HG03280 (cell line): ENCODE measurements around the gene TMEM131.
"Not testable (repeated sequence)": the region's sequence is repeated elsewhere in the genome, so short reads cannot be mapped to it uniquely, and the experiment has no call there.

Source experiments
- ATAC-seq: cut with Tn5 transposase; IDR thresholded peaks from one replicate; pipeline ENCODE4 v1.9.1; 2021; ENCODE audit warnings: mild to moderate bottlenecking, moderate library complexity; ENCODE audit not compliant: unreplicated experiment

Gene TMEM131

GRCh38 chr2:97871096-97871780, 124.5 kb downstream of the TMEM131 start:
- no peak for ATAC-seq

- peak; percentile 99 for ATAC-seq
These were observed 125.3 kb downstream of the TMEM131 start for GRCh38 chr2:97870396-97870843.

GRCh38 chr2:97869722-97870346, 125.9 kb downstream of the TMEM131 start:
- ATAC-seq = no peak

DNA sequence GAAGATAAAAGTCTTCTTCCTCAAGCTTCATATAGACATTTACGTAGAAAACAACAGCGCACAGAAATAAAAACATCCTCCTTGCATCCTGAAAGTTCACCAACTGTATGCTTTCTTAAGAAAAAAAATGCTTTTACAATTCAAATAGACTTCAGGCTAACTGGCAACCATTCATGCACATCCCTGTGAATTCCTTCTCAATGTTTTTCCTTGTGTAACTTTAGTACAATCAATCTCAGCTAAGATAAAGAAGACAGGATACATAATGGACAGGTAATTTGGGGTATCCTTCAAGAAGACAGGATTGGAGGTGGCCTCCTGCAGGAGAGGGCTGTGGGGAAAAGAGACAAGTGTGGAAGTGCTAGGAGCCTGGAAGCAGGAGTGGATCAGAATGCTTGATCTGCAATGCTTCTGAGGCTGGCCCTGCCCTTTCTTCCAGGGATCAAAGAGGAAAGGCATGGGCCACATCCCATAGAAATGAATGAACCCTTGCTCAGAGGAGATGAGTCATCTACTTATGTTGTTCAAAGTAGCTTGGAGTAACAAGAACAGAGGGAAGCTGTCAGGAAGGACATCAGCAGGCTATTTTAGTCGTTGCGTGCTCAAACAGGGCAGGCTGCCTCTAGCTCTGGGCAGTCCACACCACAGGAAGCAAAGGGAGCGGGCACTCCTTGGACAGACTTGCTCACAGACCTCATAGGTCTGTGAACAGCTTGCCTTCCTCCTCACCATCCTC, 126.6 kb downstream of the TMEM131 start:
- no peak for ATAC-seq

GRCh38 chr2:97863829-97864228, 131.9 kb downstream of the TMEM131 start:
- ATAC-seq = no peak

- ATAC-seq = no peak
These were observed 134.6 kb downstream of the TMEM131 start for GRCh38 chr2:97861177-97861576.

DNA sequence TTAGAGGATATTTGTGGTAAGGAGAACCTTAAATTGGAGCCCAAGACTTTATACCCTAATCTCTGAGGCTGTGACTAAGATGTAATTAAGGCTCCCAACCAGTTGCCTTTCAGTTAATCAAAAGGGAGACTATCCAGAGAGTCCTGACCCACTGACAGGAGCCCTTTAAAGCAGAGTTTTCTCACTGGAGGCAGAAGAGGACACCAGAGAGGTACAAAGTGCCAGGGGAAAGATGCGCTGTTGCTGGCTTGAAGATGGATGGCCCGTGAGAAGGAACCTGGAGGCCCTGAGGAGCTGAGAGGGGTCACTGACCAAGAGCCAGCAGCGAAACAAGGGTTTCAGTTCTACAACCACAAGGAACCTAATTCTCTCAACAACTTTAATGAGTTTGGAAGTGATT, 137.3 kb downstream of the TMEM131 start:
- ATAC-seq = no peak

DNA sequence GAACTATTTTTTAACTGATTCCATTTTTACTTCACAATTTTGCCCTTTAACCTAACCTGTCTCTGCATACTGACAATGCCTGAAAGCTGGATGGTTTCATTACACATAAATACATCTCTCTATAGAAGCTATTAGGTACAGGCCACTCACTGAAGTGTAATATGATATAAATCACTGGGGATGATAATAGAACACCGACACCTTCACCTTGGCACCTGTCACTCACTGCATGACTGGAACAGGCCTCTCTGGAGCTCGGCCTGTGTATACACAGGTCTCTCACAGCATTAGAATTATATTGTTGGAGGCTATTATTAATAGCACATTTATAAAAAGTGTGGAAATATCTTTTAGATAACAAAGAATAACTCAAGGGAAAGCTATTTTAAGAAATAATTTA, 138.2 kb downstream of the TMEM131 start:
- no peak for ATAC-seq

GRCh38 chr2:97853057-97853456, 142.7 kb downstream of the TMEM131 start:
- ATAC-seq = not testable (repeated sequence)

- ATAC-seq = no peak
These were observed 144.6 kb downstream of the TMEM131 start for GRCh38 chr2:97851172-97851571.

DNA sequence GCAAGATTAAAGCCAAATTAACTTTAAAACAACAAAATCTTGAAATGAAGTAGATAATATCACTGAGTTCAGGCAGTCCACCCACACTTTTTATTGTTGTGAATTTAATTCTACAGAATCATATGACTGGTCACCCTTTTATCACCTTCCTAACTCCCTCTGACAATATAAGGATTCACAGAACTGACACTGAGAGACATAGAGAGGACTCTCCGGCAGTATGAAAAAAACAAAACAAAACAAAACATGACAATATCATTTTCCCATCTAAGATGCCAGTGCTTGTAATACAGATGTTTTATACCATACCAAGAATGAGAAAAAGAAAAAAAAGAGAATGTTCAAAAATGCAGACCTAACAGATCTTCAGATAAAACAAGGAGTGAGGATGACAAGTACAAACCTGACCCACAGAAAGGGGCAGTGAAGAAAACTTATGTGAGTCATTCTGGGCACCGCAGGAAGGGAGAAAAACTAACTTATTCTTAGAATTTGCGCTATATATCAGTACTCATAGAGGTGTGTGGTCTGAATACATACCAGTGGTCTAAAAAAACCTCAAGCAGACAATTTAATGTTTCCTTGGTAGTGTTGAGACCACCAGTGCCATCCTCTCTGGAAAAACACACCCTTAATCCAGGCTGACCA, 145.7 kb downstream of the TMEM131 start:
- ATAC-seq = peak; percentile 70

DNA sequence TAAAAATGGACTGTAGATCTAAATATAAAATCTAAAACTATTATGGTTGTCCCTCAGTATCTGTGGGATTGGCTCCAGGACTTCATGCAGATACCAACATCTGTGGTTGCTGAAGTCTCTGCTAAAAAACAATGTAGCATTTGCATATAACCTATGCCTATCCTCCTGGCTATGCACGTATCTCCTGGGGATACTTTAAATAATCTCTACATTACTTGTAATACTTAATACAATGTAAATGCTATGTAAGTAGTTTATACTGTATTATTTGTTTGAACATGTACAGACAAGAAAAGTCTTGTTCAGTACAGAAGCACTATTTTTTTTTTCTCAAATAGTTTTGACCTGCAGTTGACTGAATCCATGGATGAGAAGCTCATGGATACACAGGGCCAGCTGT, 147.4 kb downstream of the TMEM131 start:
- ATAC-seq = no peak

GRCh38 chr2:97846716-97847115, 149.0 kb downstream of the TMEM131 start:
- ATAC-seq = not testable (repeated sequence)

DNA sequence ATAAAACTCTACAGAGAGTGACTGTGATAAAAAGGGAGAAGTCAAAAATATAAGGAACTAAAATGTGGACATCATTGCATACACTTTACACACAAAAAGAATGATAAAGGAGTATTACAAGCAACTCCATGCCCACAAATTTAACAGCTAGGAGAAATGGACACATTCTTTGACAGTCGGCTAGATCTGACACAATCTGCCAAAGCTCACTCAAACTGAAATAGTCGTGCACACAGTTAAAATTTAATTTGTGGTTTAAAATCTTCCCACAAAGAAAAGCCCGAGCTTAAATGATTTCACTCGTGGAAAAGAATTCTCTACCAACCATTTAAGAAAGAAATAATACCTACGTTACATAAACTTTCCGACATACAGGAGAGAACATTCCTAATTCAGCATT, 149.9 kb downstream of the TMEM131 start:
- no peak for ATAC-seq

GRCh38 chr2:97845133-97845532, 150.6 kb downstream of the TMEM131 start:
- ATAC-seq = no peak

- no peak for ATAC-seq
These were observed 151.4 kb downstream of the TMEM131 start for GRCh38 chr2:97844311-97844859.

DNA sequence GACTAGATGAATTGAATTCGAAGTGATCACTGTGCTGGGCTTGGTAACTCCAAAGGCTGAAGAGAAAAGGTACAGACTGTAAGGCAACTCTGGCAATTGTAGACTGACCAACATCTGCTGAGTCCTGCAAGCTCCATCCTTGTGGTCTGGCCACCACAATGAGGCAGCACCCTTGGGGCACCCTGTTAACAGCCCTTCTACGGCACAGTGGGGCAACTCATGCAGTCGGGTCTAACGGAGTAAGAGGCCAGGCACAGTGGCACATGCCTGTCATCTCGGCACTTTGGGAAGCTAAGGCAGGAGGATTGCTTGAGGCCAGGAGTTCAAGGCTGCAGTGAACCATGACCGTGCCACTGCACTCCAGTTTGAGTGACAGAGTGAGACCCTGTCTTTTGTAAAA, 155.6 kb downstream of the TMEM131 start:
- no peak for ATAC-seq

- ATAC-seq = no peak
These were observed 161.1 kb downstream of the TMEM131 start for GRCh38 chr2:97834610-97835009.

DNA sequence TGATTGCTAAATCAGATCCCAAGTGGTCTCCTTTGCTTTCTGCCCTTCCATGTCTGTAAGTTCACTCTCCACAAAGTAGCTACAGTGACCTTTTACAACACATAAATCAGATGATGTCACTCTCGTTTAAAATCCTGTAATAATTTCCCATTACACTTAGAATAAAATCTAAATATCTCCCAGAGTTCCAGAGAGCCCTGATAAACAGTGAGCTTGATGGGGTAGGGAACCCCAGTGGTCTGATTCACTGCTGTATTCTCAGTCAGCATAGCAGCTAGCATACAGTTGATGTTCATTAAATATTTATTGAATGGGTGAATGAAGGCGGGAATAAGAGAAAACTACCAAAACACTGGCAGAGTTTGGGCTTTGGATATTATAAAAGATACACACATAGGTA, 164.6 kb downstream of the TMEM131 start:
- no peak for ATAC-seq

DNA sequence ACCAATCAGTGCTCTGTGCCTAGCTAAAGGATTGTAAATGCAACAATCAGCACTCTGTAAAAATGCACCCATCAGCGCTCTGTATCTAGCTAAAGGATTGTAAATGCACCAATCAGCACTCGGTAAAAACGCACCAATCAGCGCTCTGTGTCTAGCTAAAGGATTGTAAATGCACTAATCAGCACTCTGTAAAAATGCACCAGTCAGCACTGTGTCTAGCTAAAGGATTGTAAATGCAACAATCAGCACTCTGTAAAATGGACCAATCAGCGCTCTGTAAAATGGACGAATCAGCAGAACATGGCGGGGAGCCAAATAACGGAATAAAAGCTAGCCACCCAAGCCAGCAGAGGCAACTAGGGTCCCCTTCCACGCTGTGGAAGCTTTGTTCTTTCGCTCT, 166.5 kb downstream of the TMEM131 start:
- not testable (repeated sequence) for ATAC-seq

DNA sequence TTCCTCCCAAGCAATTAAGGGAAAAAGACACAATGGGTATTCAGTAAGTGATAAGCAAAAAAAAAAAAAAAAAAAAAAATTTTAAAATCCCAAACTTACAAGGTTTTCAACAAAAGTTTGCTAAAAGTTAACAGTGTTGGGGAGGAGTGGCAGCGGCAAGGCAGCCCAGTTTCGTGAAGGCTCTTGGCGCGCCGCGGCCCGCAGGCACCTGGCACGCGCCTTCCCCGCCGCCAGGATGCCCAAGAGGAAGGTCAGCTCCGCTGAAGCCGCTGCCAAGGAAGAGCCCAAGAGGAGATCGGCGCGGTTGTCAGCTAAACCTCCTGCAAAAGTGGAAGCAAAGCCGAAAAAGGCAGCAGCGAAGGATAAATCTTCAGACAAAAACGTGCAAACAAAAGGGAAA, 168.7 kb downstream of the TMEM131 start:
- not testable (repeated sequence) for ATAC-seq
